ENCODE data around the gene LRP2.

Gene LRP2

DNA sequence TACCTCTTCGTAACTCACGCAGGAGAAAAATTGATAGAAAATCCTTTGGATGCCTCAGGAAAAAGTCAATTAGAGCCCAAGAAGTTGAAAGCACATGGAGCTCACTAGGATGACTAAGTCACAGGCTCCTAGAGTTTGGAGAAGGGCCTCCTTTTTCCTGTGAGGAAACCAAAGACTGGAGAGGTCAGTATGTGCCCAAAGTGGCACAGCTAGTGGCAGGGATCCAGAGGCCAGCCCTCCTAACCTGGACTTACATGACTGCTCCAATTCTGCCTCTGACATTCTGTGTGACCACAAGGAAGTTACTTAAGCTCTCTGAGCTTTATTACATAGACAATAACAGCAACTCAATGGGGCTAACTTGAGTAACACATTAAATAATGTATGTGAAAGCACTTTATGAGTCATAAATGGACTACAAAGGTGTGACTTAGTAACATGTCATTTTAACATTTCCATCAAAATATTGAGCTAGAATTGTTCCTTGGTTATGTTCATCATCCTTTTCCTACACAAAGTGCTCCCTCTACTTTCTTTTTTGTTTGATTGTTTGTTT, 201.3 kb downstream of the LRP2 start:
- Histone ChIP-seq H3K27me3 (peaks cover 0 to 2% of the 10 kb centered on the region in 2 donors), H3K4me3 (no peak overlapping the region), H3K27ac (no peak overlapping the region), H3K4me1 (no peaks in the 10 kb centered on the region), H3K9me3 (no peaks in the 10 kb centered on the region), H3K36me3 (no peaks in the 10 kb centered on the region)
- TF ChIP-seq CTCF (IDR thresholded peaks at IDR 0.05): no peak
- intact Hi-C loops (cut with DNase I; ENCODE audit: low total_unique reads): no loop called here
- DNase-seq: no peak

- Histone ChIP-seq H3K27me3 (no peaks in the 10 kb centered on the region), H3K36me3 (no peaks in the 10 kb centered on the region), H3K27ac (no peak overlapping the region), H3K4me3 (no peak overlapping the region), H3K9me3 (no peaks in the 10 kb centered on the region), H3K4me1 (no peaks in the 10 kb centered on the region)
- no peak for TF ChIP-seq CTCF (IDR thresholded peaks at IDR 0.05)
- intact Hi-C loops (cut with DNase I; ENCODE audit: low total_unique reads): no loop called here
- no peak for DNase-seq
Measured at GRCh38 chr2:169159686-169160085, 202.6 kb downstream of the LRP2 start.

DNA sequence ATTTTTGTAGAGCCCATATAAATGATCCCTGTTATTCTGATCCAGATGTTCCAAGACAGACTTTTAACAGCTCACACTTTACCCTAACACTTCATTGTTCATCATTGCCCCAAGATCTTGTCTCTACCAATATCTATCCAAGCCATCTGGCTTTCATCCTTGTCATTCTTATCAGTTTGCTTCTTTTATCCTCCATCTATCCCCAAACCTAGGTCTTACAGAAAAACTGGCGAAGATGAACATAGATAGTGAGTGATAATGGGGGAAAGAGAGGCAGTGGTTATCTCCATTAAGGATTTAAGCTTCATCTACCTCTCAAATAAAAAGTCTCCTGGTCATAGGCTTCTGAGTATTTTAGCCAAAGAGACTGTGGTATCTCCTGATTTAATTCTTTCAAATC, 203.5 kb downstream of the LRP2 start:
- Histone ChIP-seq H3K9me3 (peaks cover 0 to 6% (median 0%) of the 10 kb centered on the region in 3 donors), H3K4me1 (no peaks in the 10 kb centered on the region), H3K4me3 (no peak overlapping the region), H3K27ac (no peak overlapping the region), H3K27me3 (no peaks in the 10 kb centered on the region), H3K36me3 (no peaks in the 10 kb centered on the region)
- intact Hi-C loops (cut with DNase I; ENCODE audit: low total_unique reads): no loop called here
- no peak for DNase-seq
- TF ChIP-seq CTCF (IDR thresholded peaks at IDR 0.05): no peak

DNA sequence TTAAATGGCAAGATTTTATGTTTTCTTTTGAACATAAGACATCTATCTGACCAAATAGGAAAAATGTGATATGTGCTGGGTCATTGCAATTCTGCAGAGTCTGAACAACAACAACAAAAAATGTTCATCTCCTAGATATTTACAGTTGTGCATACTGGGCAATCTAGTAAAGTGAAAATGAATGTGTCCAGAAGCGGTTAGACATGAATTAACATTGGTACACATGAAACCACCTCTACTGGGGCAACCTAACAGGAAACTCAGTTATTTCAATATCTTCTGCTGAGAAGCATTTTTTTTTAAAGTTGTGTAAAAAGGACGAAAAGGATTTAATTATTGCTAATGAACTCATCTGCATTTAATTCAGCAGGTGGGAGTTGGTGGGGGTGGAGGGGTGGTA, 216.1 kb downstream of the LRP2 start:
- intact Hi-C loops (cut with DNase I; ENCODE audit: low total_unique reads): no loop called here

GRCh38 chr2:169143998-169144397, 218.3 kb downstream of the LRP2 start:
- H3K27me3 ChIP-seq: no peaks in the 10 kb centered on the region
- no peaks in the 10 kb centered on the region for H3K9me3 ChIP-seq
- intact Hi-C loops (cut with DNase I; ENCODE audit: low total_unique reads): no loop called here
- no peaks in the 10 kb centered on the region for H3K4me1 ChIP-seq
- DNase-seq: no peak
- no peaks in the 10 kb centered on the region for H3K36me3 ChIP-seq
- H3K4me3 ChIP-seq: no peak overlapping the region
- H3K27ac ChIP-seq: no peak overlapping the region
- no peak for TF ChIP-seq CTCF (IDR thresholded peaks at IDR 0.05)

More for the DNA sequence above, 216.1 kb downstream of the LRP2 start:
- H3K4me3 ChIP-seq: no peak overlapping the region
- no peaks in the 10 kb centered on the region for H3K27me3 ChIP-seq
- TF ChIP-seq CTCF (IDR thresholded peaks at IDR 0.05): no peak
- H3K36me3 ChIP-seq: no peaks in the 10 kb centered on the region
- no peaks in the 10 kb centered on the region for H3K4me1 ChIP-seq
- H3K27ac ChIP-seq: no peak overlapping the region
- DNase-seq: no peak
- no peaks in the 10 kb centered on the region for H3K9me3 ChIP-seq
